Measurements from ENCODE around the gene AKAP6.

- no peak for TF ChIP-seq CTCF (IDR thresholded peaks at IDR 0.05)
- TF ChIP-seq POLR2A (IDR thresholded peaks at IDR 0.05): no peak
Measured at GRCh38 chr14:32329146-32329545, at the start of gene AKAP6.

Measured in adrenal gland (tissue), 5 donors.